ENCODE results near the gene RPTOR. TPM values are rescaled to one million over a fixed set of nuclear protein-coding genes. Genes with fewer than 3 reads are reported as not detected.
A peak's percentile ranks its signal among the peaks of the same experiment; 100 is the strongest.

RPTOR gene
- total RNA-seq, 1 experiment from 2014 or later = 25.1 TPM

- H2BK12ac ChIP-seq (ENCODE audit: insufficient read length, low read depth, low read length) = no peak overlapping the region
- H3K14ac ChIP-seq (ENCODE audit: insufficient read depth, low read length) = no peak overlapping the region; the same call in 1 of the 2 replicates
- TF ChIP-seq CTCF (conservative IDR thresholded peaks at IDR 0.05) = no peak
- no peak for DNase-seq
- H3K23ac ChIP-seq (ENCODE audit: insufficient read length, low read depth, low read length) = no peak overlapping the region
- Mint-ChIP-seq H3K4me1 (peaks cover 31 to 33% of the 10 kb centered on the region in 2 experiments), H3K9me3 (no peaks in the 10 kb centered on the region; a peak in 1 of 5 replicates), H3K36me3 (ENCODE audit: insufficient read depth in 1 of 3, low read depth in 3 of 3) (peaks cover 0 to 5% (median 0%) of the 10 kb centered on the region in 3 experiments; a peak in 3 of 7 replicates), H3K27me3 (ENCODE audit: low read depth) (no peaks in the 10 kb centered on the region), H3K27ac (peak overlapping the region; percentile 29 to 75 (median 42); a peak in 3 of 7 replicates), H3K4me3 (no peak overlapping the region)
- H3K4me2 ChIP-seq (ENCODE audit: insufficient read depth, insufficient read length, low read length) = no peak overlapping the region
- H3K4ac ChIP-seq (ENCODE audit: low read depth, low read length) = no peak overlapping the region
- no peaks in the 10 kb centered on the region for H4K20me1 ChIP-seq (ENCODE audit: control insufficient read depth, insufficient read depth, insufficient read length)
- H2AK5ac ChIP-seq (ENCODE audit: insufficient read length, low read length) = no peak overlapping the region
- no peak overlapping the region for H3T11ph ChIP-seq (ENCODE audit: low read length)
- H3K79me2 ChIP-seq (ENCODE audit: insufficient read depth, low read length) = peaks cover 3% of the 10 kb centered on the region; the same call in 1 of the 2 replicates
- no peaks in the 10 kb centered on the region for H3K23me2 ChIP-seq (ENCODE audit: insufficient read length, low read depth, low read length, poor library complexity, severe bottlenecking)
- H3K79me1 ChIP-seq (ENCODE audit: insufficient read depth, low read depth, low read length, poor library complexity, severe bottlenecking) = no peaks in the 10 kb centered on the region
- H2BK5ac ChIP-seq (ENCODE audit: insufficient read length, low read length) = no peak overlapping the region
- H3K27me3 ChIP-seq (ENCODE audit: insufficient read depth, low read length) = no peaks in the 10 kb centered on the region
- no peak overlapping the region for H3K9ac ChIP-seq (ENCODE audit: extremely low read depth, insufficient read length, low read length)
- no peak overlapping the region for H2BK120ac ChIP-seq (ENCODE audit: low read depth, low read length, poor library complexity, severe bottlenecking)
- peak overlapping the region; percentile 11 for H3K18ac ChIP-seq (ENCODE audit: insufficient read length, low read depth, low read length)
- H2BK15ac ChIP-seq (ENCODE audit: low read depth, low read length) = no peak overlapping the region
- no peak overlapping the region for H3K27ac ChIP-seq (ENCODE audit: insufficient read length, low read depth, low read length)
- no peaks in the 10 kb centered on the region for H3K9me3 ChIP-seq (ENCODE audit: control insufficient read depth, low read depth, low read length)
- H4K5ac ChIP-seq (ENCODE audit: insufficient read length, low read depth, low read length) = no peak overlapping the region
- peaks cover 3% of the 10 kb centered on the region; the same call in 1 of the 2 replicates for H3K4me1 ChIP-seq (ENCODE audit: insufficient read depth, low read length)
- no peak overlapping the region for H2BK20ac ChIP-seq (ENCODE audit: low read depth, low read length, poor library complexity, severe bottlenecking)
- H4K8ac ChIP-seq (replicated peaks; ENCODE audit: insufficient read length, low read depth, low read length) = no peak overlapping the region
- no peak overlapping the region for H4K91ac ChIP-seq (ENCODE audit: insufficient read length, low read depth, low read length)
- H2AFZ ChIP-seq (ENCODE audit: low read length) = no peak overlapping the region
- no CpG with 5 or more reads among the region's 35 CpGs for WGBS (ENCODE audit: extremely low coverage, insufficient read length, low lambda C conversion rate)
- H3K56ac ChIP-seq (ENCODE audit: insufficient read length, low read depth, low read length) = no peak overlapping the region
Measured at GRCh38 chr17:80720610-80721577, 176.3 kb downstream of the RPTOR start.

Data from H9 (cell line).